CD14-positive monocyte (primary cell): Measurements from ENCODE around the gene GALNT18. TPM values are rescaled to one million over a fixed set of nuclear protein-coding genes. Genes with fewer than 3 reads are reported as not detected.

ENCODE experiments used
- DNase-seq, 3 donors: peaks; one replicate each; pipeline ENCODE4 v3.0.0-alpha.2; 2011 to 2022
- H2AFZ ChIP-seq: 2 replicates; pipeline ENCODE4 v1.6.0; 2012; ENCODE audit warnings: mild to moderate bottlenecking, low read depth, low read length, inconsistent platforms; ENCODE audit not compliant: insufficient read depth, poor library complexity, severe bottlenecking
- H3K27ac ChIP-seq, 2 donors: 1 replicate in 1 of 2; 2 replicates in 1 of 2; pipeline ENCODE4 v1.5.1; 2012 to 2013; ENCODE audit warnings: low read length in 2 of 2, control low read depth in 1 of 2, inconsistent platforms in 1 of 2, low read depth in 1 of 2, mild to moderate bottlenecking in 1 of 2
- H3K27me3 ChIP-seq, 2 donors: one replicate each; pipeline versions ENCODE4 v1.6.0 to v1.6.1; 2011 to 2013; ENCODE audit warnings: low read length in 2 of 2; ENCODE audit not compliant: control insufficient read depth in 2 of 2, insufficient read depth in 2 of 2
- H3K36me3 ChIP-seq, 2 donors: replicated peaks in 1 of 2; 1 replicate in 1 of 2; 2 replicates in 1 of 2; pipeline versions ENCODE4 v1.5.1 to v1.6.1; 2012 to 2013; ENCODE audit warnings: low read length in 2 of 2, control low read depth in 1 of 2, inconsistent platforms in 1 of 2, mild to moderate bottlenecking in 1 of 2; ENCODE audit not compliant: insufficient read depth in 2 of 2, control insufficient read depth in 1 of 2
- H3K4me1 ChIP-seq, 2 donors: 1 replicate in 1 of 2; 2 replicates in 1 of 2; pipeline versions ENCODE4 v1.5.1 to v1.6.1; 2012 to 2013; ENCODE audit warnings: low read length in 2 of 2, control low read depth in 1 of 2, inconsistent platforms in 1 of 2, mild to moderate bottlenecking in 1 of 2, moderate library complexity in 1 of 2; ENCODE audit not compliant: insufficient read depth in 2 of 2, control insufficient read depth in 1 of 2
- H3K4me2 ChIP-seq: replicated peaks from 2 replicates; pipeline ENCODE3; 2012; ENCODE audit warnings: low read length, moderate library complexity, mild to moderate bottlenecking; ENCODE audit not compliant: poor library complexity, severe bottlenecking; ENCODE audit errors: extremely low read depth
- H3K4me3 ChIP-seq, 3 experiments: fragments of 200-600 bp in 1 of 3; sonication (generic) in 1 of 3; replicated peaks in 1 of 3; 1 replicate in 2 of 3; 2 replicates in 1 of 3; pipeline ENCODE4 v1.5.1; 2011 to 2013; ENCODE audit warnings: low read length in 3 of 3, mild to moderate bottlenecking in 3 of 3, control low read depth in 2 of 3, low read depth in 2 of 3, inconsistent platforms in 1 of 3, moderate library complexity in 1 of 3
- H3K79me2 ChIP-seq: 2 replicates; pipeline ENCODE4 v1.6.0; 2012; ENCODE audit warnings: mild to moderate bottlenecking, control low read depth, inconsistent platforms, low read length, moderate library complexity; ENCODE audit not compliant: insufficient read depth
- H3K9ac ChIP-seq: 2 replicates; pipeline ENCODE4 v1.6.0; 2017; ENCODE audit warnings: low read length, mild to moderate bottlenecking; ENCODE audit not compliant: insufficient read depth, poor library complexity, severe bottlenecking
- H3K9me3 ChIP-seq, 2 donors: replicated peaks in 1 of 2; 1 replicate in 1 of 2; 2 replicates in 1 of 2; pipeline versions ENCODE4 v1.5.1 to v1.6.1; 2012 to 2013; ENCODE audit warnings: low read length in 2 of 2, control low read depth in 1 of 2; ENCODE audit not compliant: control insufficient read depth in 1 of 2, insufficient read depth in 1 of 2
- H4K20me1 ChIP-seq: 2 replicates; pipeline ENCODE4 v1.6.0; 2012; ENCODE audit warnings: mild to moderate bottlenecking, low read length, control low read depth, moderate library complexity; ENCODE audit not compliant: insufficient read depth
- H3K27ac Mint-ChIP-seq, 7 donors: one replicate each; pipeline ENCODE4 v1.8.0; 2020; ENCODE audit warnings: mild to moderate bottlenecking in 7 of 7, mixed read lengths in 7 of 7, moderate library complexity in 6 of 7, inconsistent platforms in 2 of 7
- H3K27me3 Mint-ChIP-seq, 3 donors: one replicate each; pipeline ENCODE4 v1.8.0; 2021 to 2022; ENCODE audit warnings: low read depth in 3 of 3, mild to moderate bottlenecking in 3 of 3, mixed read lengths in 3 of 3, moderate library complexity in 3 of 3, inconsistent platforms in 1 of 3
- H3K36me3 Mint-ChIP-seq, 2 donors: one replicate each; pipeline ENCODE4 v1.8.0; 2020; ENCODE audit warnings: mixed read lengths in 2 of 2, inconsistent platforms in 1 of 2, mild to moderate bottlenecking in 1 of 2
- H3K4me1 Mint-ChIP-seq: one replicate; pipeline ENCODE4 v1.8.0; 2020; ENCODE audit warnings: mild to moderate bottlenecking, mixed read lengths
- H3K4me3 Mint-ChIP-seq, 2 donors: one replicate each; pipeline ENCODE4 v1.8.0; 2020; ENCODE audit warnings: mild to moderate bottlenecking in 2 of 2, mixed read lengths in 2 of 2, moderate library complexity in 1 of 2
- H3K9me3 Mint-ChIP-seq, 7 donors: one replicate each; pipeline ENCODE4 v1.8.0; 2020 to 2022; ENCODE audit warnings: mixed read lengths in 7 of 7, mild to moderate bottlenecking in 6 of 7, moderate library complexity in 6 of 7, inconsistent platforms in 2 of 7
- CTCF ChIP-seq: fragments of 200-600 bp; IDR thresholded peaks from one replicate; pipeline ENCODE4 v1.8.0; 2022; ENCODE audit warnings: antibody characterized with exemption, mild to moderate bottlenecking
- WGBS: methylation state at CpG from one replicate; pipeline ENCODE4 v1.1.5; 2013; ENCODE audit warnings: missing lambda C conversion rate; ENCODE audit not compliant: insufficient coverage; 5-methylcytosine and 5-hydroxymethylcytosine counted together
- intact Hi-C, 2 donors: fragments of 100-400 bp; cut with micrococcal nuclease; formaldehyde crosslinking; loops; one replicate each; pipeline versions ENCODE4 v1.15.0 to v1.15.1; 2023
- polyA plus RNA-seq, 3 donors: library from polyadenylated mRNA; depleted of rRNA in 1 of 3; unstranded in 2 of 3; stranded (reverse) in 1 of 3; fragments of 300-500 nt in 2 of 3; fragments of >200 nt in 1 of 3; fragmentation: Illumina TruSeq in 2 of 3; gene quantifications; 1 replicate in 2 of 3; 2 replicates in 1 of 3; pipeline ENCODE4 v1.2.3, GENCODE V29; 2012 to 2021

GALNT18 gene
- polyA plus RNA-seq, 3 donors: not detected

- Mint-ChIP-seq H3K4me1 (no peaks in the 10 kb centered on the region), H3K4me3 (no peak overlapping the region), H3K36me3 (no peaks in the 10 kb centered on the region), H3K27me3 (peaks cover 4 to 20% (median 17%) of the 10 kb centered on the region in 3 donors), H3K9me3 (peaks cover 0 to 2% (median 0%) of the 10 kb centered on the region in 7 donors), H3K27ac (no peak overlapping the region)
- Histone ChIP-seq H4K20me1 (no peaks in the 10 kb centered on the region), H3K4me2 (no peak overlapping the region), H3K27me3 (no peaks in the 10 kb centered on the region), H3K4me3 (no peak overlapping the region), H3K9me3 (no peaks in the 10 kb centered on the region), H3K27ac (no peak overlapping the region), H3K36me3 (no peaks in the 10 kb centered on the region), H2AFZ (no peak overlapping the region), H3K79me2 (no peaks in the 10 kb centered on the region), H3K9ac (no peak overlapping the region), H3K4me1 (no peaks in the 10 kb centered on the region)
- no peak for TF ChIP-seq CTCF
- 26% methylated on average over 5 of the region's 8 CpGs for WGBS
- intact Hi-C loops: no loop called here
- no peak for DNase-seq
Observed at GRCh38 chr11:11263238-11264005, 358.4 kb downstream of the GALNT18 start.

- no peaks in the 10 kb centered on the region for H3K36me3 ChIP-seq
- no peak overlapping the region for H3K9ac ChIP-seq
- H3K36me3 Mint-ChIP-seq: no peaks in the 10 kb centered on the region
- no peaks in the 10 kb centered on the region for H3K27me3 ChIP-seq
- no peaks in the 10 kb centered on the region for H3K79me2 ChIP-seq
- no peaks in the 10 kb centered on the region for H4K20me1 ChIP-seq
- no peaks in the 10 kb centered on the region for H3K4me1 ChIP-seq
- peaks cover 0 to 2% (median 0%) of the 10 kb centered on the region in 7 donors for H3K9me3 Mint-ChIP-seq
- no peak overlapping the region for H2AFZ ChIP-seq
- no peak overlapping the region for H3K27ac Mint-ChIP-seq
- 82% methylated on average over 1 of the region's 5 CpGs for WGBS
- DNase-seq: no peak
- H3K27me3 Mint-ChIP-seq: peaks cover 4 to 22% (median 18%) of the 10 kb centered on the region in 3 donors
- intact Hi-C loops: no loop called here
- no peaks in the 10 kb centered on the region for H3K4me1 Mint-ChIP-seq
- H3K27ac ChIP-seq: no peak overlapping the region
- no peak overlapping the region for H3K4me3 ChIP-seq
- H3K4me3 Mint-ChIP-seq: no peak overlapping the region
- no peak overlapping the region for H3K4me2 ChIP-seq
- no peak for TF ChIP-seq CTCF
- no peaks in the 10 kb centered on the region for H3K9me3 ChIP-seq
Observed at GRCh38 chr11:11262171-11262920, 359.5 kb downstream of the GALNT18 start.
